Stimulated activated CD4-positive, alpha-beta T cell treated with anti-CD3 and anti-CD28 coated beads, TNF-alpha, amount 100 ng/mL, for 4 hours (primary cell): ENCODE measurements around the gene PCK1.

Experiments
- DNase-seq, 3 experiments: peaks; one replicate each; pipeline ENCODE4 v3.0.0-alpha.2; 2020; ENCODE audit warnings: low read depth in 3 of 3

Gene PCK1

DNA sequence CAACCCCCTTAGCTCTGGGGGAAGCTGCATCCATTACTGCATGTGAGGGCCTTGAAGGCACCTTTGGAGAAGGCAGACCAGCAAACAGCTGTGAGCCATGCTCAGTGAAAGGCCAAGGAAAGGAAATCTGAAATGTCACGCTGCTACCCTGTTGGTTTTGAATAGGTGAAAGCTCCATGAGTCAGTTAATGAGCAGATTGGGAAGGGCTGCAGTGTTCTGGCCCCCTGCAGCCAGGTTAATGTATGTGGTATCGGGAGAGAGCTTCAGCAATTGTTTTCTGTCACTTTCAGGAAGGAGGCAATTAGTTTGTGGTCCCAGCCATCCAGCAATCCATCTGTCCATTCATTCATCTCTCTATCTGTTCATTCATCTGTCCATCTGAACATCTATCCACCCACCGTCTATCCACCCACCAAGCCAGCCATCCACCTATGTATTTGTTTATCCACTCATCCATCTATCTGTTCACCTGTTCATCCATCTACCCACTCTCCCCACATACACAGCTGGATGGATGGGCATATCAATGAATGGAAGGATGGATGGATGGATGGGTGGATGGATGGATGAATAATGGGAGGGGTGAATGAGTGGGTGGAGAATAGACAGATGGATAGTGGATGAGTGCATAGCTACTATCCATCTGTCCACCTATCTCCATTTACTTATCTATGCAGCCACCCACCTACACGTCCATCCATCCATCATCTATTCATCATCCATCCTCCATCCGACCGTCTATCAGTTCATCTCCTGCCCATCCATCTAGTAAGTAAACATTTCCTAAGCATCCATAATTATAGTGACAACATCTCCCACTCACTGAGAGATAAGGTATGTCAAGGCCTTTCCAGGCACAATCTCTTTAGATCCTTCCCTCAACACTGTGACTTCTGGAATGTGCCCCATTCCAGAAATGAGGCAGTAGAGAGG lies 16.0 kb downstream of the PCK1 start:
- DNase-seq: no peak

DNA sequence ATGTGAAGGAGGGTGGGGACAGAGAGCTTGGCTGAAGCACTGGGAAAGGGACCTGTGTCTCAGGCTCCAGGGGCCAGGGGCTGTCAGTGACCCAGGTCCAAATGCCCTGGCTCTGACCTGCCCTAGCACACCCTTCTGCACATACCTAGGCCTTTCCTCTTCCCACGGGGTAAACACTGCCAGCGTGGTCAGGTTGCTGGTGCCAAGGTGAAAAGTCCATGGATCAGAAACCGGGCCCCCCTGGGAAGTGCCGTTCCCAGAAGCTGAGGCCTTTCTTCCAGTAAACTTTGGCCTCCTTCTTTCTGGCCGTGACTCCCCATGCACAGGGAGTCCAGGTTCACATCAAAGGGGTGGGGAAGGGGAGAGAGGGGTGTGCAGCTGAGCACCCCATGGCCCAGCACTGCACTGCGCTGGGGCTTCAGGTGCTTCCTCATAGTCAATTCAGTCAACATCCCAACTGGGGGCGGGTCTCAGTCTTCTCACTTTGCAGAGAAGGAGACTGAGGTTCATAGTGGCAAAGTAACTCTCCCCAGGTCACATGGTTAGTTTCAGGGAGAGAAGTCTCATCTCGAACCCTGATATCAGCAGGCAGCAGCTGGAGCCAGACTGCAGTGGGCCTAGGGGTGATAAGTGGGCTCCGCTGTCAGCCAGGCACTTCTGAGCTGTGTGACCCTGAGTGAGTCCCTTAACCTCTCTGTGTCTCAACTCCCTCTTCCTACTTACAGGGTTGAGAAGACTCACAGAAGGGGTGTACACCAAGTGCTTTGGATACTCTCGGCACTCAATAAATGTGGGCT lies 17.0 kb downstream of the PCK1 start:
- no peak for DNase-seq

DNA sequence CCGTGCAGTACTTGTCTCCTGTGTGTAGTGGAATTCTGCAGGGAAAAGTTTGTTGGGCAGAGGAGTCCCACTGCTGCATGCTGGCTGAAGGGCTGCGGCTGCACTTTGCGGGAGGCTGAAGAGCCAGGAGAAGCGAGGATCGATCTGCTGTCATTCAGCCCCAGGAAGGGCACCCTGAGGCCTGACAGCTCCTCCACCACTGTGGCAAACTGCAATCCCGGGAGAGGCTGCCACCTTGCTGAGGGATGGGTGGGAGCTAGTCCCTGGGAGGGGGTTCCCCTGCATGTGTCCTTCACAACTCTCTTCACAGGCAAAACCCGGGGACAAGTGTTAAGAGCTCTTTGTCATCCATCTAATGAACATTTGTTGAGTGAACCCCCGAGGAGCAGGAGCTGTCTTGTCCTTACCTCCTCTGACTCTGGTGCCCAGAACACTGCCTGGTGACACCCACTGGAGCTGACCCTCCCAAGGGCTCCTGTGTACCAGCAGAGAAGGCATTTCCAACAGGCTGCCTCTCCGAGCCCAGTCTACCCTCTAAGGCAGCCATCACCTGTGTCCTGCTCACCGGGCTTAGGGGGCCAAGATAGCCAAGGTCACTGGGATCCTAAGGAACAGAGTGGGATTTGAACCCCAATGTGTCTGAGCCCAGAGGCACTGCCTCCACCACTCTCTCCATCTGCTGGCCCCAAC lies 17.7 kb downstream of the PCK1 start:
- DNase-seq: no peak

DNA sequence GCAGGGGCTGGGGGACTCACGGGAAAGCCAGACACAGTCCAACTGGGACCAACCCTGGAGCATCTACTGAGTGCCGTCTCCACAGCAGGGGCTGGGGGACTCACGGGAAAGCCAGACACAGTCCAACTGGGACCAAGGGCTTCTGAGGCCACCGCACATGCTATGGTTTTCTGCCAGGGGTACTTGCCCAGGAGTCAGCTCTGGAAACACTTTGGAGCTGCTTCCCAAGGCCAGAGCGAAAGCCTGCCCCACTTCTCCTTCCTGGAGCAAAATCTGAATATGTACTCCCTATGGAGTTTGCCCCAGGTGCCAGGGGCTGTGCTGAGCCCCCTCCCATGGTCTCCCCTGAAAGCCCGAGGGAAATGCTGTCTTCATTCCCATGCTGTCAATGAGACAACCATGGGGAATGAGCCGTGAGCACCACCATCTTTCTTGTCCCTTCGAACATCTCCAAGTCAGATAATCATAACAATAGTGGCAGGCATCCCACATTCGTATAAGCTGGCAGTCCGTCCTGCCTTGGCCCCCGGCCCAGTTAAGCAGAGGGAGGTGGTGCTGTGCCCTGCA lies 18.5 kb downstream of the PCK1 start:
- DNase-seq: no peak

DNA sequence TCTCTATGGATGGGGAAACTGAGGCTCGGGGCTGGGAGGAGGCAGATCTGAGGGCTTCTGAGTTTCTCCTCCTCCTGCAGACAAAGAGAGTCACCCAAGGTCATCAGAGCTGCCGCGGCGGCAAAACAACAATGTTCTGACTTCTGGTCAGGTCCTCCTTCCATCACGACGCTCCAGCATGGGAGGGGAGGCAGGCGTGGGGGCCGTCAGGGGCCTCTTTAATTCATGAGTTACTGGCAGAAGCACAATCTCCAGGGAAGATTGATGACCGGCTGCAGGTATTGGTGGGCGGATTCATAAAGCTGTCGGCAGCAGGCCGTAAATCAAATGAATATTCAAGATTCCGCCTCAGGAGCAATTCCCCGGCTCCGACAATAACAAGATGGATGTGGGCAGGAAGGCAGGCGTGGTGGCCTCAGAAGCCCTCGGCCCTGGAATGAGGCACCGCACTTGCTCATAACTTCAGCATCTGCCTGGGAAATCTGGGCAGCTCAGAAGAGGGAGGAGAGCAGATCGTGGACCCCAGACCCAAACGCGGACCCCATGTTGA lies 19.1 kb downstream of the PCK1 start:
- DNase-seq: no peak

DNA sequence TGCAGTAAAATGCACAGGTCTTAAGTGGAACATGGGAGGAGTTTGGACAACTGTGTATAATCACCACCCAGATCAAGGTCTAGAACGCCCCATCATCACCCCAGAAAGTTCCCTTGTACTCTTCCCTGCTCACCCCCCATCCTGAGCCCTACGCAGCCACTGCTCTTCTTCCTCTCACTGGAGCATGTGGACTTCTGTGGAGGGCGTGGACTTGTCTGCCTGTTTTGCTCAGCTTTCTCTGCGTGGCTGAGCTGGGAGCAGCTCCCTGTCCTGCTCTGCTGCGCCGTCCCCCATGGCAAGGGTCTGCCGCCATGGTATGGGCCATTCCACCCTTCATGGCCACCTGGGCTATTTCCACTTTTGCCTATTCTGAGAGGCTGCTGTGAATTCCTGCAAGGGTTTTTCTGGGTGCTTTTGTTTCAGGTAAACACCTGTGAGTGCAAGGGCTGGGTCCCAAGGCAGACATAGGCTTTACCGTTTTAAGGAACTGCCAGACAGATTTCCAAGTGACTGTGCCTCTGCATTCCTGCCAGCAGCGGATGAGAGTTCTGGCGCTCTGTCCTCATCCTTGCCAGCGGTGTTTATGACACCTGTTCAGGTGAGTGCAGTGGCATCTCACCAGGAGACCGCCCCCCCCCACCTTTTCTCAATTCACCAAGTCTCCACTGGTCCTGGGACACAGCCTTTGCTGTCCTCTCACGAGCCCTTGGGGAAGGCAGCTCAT lies 19.7 kb downstream of the PCK1 start:
- DNase-seq: no peak

DNA sequence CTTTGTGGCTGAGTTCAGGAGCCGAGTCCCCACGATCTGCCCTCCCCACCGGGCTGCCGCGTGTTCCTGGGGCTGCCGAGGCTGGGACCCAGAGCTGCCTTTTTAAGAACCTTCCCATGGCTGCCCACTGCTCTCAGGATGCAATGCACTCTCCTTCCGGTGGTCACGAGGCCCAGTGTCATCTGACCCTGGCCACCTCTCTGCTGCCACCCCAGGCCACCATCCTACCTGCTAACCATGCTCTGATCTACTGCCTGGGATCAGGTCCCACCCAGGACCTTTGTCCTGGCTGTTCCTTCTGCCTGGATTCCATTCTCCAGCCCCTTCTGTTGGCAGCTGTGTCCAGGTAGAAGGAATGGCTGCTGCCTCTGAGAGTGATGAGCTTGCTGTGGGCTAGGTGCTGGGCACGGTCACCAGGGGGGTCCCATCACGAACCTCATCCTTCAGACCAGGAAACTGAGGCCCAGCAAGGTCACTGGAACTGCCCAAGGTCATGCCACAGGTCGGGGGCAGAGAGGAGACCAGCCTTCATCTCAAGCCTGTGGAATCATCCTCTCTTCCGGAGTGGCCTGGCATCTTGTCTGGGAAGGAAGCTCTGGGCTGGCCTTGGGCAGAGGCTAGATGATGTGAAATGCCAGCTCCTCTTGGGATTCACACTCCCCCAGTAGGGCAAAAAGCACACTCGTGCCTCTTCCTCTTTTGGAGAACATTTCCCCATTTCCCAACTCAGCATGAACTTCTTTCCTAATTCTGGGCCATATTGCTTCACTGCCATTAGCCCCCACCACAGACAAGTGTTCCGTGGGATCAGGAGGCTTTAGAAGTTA lies 20.5 kb downstream of the PCK1 start:
- DNase-seq: no peak

DNA sequence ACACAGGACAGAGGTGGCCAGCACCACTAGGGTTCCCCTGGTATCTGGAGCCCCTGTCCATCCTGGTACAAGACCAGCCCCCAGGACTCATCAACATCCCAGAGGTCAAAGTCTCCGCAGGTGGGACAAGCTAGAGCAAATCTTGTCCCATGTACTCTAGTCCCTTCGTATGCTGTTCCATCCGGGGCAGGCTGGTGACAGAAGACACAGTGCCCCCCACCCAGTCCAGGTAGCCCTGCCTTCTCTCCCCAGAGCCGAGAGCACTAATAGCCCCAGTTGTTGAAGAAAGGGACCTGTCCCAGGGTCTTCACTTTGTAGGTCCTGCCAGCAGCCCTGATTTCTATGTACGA lies 21.1 kb downstream of the PCK1 start:
- DNase-seq: no peak

DNA sequence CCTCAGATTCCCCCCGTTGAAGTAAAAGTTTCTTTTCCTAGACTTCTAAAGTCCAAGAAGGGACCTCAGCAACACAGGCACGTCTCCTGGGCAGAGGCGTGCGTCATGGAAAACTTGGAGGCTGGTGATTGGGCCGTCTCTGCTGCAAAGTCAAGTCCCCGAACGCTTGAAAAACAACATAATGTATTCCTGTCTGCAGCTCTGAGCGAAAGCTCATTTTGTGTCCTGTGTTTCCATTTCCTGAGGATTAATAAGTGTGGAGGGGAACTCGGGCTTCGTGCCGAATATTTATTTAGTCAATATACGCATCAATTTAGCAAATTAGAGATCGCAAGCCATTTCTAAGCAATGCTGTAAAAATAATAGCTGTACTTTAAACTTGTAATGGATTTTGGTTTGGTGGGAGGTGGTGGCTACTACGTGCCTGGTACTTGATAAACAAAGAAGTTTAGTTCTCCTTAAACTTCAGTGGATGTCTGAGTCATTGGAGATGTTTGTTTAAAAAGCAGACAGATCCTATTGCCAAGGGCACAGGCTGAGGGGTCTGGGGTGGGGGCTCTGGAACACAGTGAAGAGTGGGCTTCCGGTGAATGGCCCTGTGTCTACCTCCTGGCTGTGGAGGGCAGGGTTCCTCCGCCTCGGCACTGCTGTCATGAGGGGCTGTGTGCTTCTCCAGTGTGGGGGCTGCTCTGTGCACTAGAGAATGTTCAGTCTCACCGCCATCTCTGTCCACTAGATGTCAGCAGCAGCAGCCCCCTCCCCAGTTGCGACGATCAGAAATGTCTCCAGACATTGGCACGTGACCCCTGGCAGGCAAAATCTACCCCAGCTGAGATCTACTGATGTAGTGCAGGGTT lies 21.8 kb downstream of the PCK1 start:
- DNase-seq: no peak

DNA sequence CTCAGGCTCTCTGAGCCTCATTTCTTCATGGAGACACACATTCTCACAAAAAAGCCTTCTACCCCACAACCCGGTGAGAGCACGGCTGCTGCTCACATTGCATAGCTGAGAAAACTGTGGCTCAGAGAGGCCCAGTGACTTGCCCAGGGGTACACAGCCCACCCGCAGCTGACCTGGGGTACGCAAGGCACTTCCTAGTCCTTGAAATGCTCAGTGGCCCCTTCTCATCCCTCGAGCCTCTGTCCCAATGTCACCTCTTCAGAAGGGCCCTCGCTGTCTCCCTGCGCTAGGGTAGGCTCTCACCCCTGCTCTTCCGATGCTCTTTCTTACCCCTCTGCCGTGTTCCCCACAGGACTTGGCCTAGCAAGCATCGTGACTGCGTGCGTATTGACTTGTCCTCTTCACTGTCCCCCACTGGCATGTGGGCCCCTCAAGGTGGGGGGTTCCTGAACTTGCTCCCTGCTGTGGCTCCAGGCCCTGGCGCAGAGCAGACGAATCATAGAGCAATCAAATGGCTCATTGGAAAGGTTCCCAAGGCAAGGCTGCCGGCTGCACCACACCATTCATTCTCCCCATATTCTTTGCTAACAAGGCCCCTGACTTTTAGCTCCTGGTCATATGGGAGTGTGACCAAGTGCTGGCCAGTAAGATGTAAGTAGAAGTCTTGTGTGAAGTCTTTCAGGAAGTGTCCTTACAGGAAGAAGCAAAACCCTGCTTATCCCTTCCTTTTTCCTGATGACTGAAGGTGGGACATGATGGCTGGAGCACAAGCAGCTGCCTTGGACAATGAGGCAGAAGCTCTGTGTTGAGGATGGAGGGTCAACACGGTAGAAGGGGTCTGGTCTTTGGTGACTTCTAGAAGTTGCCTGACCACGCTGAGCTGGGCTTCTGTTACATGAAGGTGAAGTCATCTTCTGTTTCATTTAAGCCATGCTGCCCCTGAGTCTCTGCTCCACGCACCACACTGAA lies 22.7 kb downstream of the PCK1 start:
- no peak for DNase-seq

DNA sequence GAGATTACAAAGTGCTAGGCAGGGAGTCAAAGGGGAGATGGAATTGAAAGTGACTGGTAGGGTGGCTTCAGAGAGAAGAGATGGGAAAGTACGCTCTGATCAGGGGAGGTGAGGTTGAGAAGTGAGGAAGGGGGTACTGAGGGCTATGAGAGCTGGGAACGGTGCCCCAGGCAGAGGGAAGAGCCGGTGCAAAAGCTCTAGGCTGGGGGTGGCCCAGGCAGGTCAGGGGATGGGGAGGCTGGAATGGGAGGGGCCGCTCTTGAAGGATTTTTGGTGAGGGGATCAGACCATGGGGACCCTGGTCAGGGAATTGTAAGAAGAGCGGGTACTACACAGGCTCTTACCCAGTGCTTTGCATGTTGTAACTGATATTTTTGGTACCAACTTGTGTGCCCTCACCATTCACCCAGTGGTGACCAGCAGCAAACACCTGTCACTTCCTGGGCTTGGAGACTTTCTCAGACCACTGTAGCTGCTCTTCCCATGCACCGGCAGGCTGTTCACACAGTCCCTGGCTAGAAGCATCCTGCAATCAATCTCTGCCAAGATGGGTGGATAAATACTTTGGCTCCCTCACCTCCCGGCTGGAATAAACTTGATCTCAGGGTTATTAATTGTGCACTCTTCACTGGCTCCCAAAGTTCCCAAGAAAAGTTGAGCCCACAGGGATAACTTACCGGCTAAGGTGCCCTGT lies 24.0 kb downstream of the PCK1 start:
- DNase-seq: no peak

DNA sequence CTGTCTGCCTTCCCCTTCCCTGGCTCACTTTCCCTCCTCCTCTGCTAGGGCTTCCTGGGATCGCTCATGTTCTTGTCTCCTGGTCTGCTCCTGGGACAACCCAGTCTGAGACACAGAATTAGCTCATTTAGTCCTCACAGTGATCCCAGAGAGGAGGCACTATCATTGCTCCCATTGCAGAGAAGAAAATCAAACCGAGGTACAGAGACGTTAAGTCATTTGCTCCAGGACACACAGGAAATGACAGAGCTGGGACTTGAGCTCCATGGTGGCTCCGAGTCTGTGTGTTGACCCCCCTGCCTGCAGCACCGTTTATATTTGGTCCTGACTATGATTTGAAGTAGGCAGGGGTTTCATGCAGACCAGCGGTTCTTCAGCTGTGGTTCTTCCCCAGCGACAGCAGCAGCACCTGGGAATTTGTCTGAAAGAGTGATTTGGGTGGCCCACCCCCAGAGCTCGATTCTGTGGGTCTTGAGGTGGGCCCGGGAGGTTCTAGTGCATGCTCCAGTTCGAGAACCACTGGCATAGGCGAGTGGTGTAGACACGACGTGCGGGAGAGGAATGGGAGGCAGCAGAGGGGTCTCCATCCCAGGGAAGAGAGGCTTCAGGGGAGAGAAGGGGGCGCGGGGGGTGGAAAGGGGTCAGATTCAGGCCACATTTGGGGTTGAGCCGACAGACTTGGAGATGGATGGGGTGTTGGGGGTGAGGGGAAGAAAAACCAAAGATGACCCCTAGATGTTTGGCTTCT lies 24.7 kb downstream of the PCK1 start:
- no peak for DNase-seq

DNA sequence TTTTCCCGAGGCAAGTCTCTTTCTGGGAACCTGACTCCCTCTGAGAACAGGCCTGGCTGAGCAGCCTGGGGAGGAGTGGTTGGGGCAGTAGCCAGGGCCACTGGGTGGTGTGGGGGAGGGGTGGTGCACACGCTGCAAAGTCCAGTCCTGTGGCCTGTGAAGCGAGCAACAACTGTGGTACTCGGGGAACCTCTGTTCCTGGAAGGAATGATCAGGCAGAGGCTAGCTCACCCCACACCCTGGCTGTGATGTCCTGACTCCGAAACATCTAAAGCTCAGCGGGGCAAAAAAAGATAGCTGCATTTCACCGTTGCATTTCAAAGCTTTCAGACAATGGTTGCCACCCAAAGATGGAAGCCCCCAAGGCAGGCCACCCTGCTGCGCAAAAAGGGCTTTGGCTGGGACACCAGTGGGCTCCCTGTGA lies 25.5 kb downstream of the PCK1 start:
- DNase-seq: no peak

DNA sequence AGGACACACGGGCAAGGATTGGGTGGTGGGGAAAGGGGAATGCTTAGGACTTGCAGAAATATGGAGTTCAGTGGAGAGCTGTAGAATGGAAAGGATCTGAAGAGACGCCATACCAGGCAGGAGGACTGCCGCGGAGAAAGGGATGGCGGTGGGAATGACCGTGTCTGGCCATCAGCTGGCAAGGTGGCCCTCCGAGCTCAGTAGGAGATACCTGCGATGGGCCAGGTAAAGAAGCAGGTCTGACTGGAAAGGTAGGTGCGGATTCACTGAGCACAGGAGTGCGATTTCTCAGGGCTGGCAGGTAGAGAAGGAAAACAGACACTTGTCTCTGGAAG lies 26.0 kb downstream of the PCK1 start:
- no peak for DNase-seq

DNA sequence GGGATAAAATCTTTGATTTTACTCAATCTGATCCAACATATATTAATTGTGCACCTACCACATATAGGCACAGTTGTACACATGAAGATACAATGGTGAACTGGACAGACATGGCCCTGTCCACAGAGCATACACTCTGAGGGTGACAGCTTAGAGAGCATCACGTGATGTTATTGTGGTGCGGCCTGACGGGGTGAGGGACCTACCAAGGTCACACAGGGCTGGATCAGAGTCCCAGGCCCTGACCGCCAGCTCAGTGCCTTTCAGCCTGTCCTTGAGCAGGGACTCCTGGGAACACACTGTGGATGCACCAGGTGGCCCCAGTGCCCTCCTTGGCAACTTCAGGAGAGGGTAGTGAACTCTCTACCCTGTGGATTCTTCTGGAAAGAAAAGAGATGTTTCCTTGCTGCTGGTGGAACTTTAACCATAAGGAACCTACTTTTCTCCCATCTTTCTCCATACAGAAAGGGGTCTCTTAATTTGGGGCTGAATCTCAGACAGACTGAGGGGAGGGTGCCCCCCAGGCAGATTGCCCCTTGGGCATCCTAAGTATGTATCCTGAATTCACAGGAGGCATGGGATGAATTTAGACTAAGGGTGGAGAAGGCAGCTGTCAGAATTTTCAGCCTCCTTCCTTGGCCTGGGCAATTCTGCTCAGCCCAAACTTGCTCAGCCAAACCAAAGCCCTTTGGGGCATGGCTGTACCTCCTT lies 26.5 kb downstream of the PCK1 start:
- DNase-seq: no peak

DNA sequence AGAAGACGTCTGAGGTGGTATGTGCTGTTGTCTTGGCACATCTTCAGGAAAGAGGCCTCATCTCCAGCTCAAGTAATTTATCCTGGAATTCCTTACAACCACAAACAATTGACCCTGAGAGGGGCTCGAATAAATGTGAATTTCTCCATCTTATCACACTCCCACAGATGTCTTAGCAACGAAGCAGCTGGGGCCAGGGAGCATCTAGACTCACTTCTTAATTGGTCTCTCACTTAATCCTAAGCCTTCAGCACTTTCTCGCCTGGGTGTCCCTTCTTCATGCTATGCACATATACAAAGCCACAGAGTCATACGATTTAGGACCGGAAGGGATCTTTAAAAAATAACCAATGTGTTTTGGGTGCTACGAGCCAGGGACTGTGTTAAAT lies 27.1 kb downstream of the PCK1 start:
- DNase-seq: no peak
